Neural progenitor cell (in vitro differentiated cells): ENCODE measurements around the gene MMADHC.
"Not testable (repeated sequence)": the region's sequence is repeated elsewhere in the genome, so short reads cannot be mapped to it uniquely, and the experiment has no call there.

Experiments
- CTCF ChIP-seq: fragments of 200-600 bp; sonication (generic); IDR thresholded peaks from 2 replicates; pipeline ENCODE4 v1.5.1; 2017; ENCODE audit warnings: antibody characterized with exemption, mild to moderate bottlenecking
- EZH2 ChIP-seq: fragments of 200-600 bp; sonication (generic); IDR thresholded peaks from 2 replicates; pipeline ENCODE4 v1.6.1; 2017; ENCODE audit warnings: antibody characterized with exemption, mild to moderate bottlenecking, moderate library complexity
- EZH2phosphoT487 ChIP-seq: fragments of 200-600 bp; sonication (generic); IDR thresholded peaks from 2 replicates; pipeline ENCODE4 v1.6.1; 2017; ENCODE audit warnings: antibody characterized with exemption

GRCh38 chr2:149565625-149566024 lies 21.9 kb downstream of the MMADHC start:
- not testable (repeated sequence) for TF ChIP-seq CTCF, EZH2, EZH2phosphoT487
